Measurements from ENCODE around the gene NRP1.

- no peak for TF ChIP-seq CTCF (IDR thresholded peaks at IDR 0.05)
- TF ChIP-seq POLR2A (IDR thresholded peaks at IDR 0.05): no peak
These were observed 116.6 kb downstream of the NRP1 start for GRCh38 chr10:33217854-33218253.

All from lower leg skin (tissue), 3 donors.